SK-N-MC (cell line): Measurements from ENCODE around the gene VIPR2.

Source experiments
- FOXP2 ChIP-seq: optimal IDR thresholded peaks from 2 replicates; pipeline ENCODE3; 2011; ENCODE audit warnings: mild to moderate bottlenecking, moderate library complexity; ENCODE audit not compliant: insufficient read depth; ENCODE audit errors: extremely low read length, control extremely low read depth
- POLR2AphosphoS5 ChIP-seq: IDR thresholded peaks from 2 replicates; pipeline ENCODE4 v1.6.1; 2012; ENCODE audit warnings: mild to moderate bottlenecking, low read depth, low read length, borderline replicate concordance

DNA sequence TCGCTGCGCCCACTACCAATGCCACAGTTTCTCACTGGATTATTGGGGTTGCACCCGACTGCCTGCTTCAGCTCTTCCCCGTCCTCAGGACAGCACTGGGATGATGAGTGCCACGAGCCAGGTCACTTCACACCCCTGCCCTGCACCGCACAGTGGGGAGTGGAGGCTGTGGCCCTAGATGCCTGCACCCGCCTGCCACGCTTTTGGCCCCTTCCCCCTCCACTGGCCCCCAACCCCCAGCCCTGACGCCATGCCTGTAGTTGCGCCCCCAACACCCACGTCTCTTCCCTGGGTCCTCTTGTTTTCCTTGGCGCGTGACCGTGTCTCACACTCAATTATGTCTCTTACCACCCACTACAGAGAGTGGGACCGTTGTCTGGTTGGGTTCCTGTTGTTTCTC is 134.3 kb downstream of the VIPR2 start:
- TF ChIP-seq FOXP2 (no peak), POLR2AphosphoS5 (no peak)
